HG02943 (cell line): ENCODE results near the gene RNU6-1.

Source experiments
- ATAC-seq: cut with Tn5 transposase; IDR thresholded peaks from one replicate; pipeline ENCODE4 v1.9.1; 2021; ENCODE audit warnings: mild to moderate bottlenecking, low read depth, moderate library complexity; ENCODE audit not compliant: unreplicated experiment

The RNU6-1 gene

DNA sequence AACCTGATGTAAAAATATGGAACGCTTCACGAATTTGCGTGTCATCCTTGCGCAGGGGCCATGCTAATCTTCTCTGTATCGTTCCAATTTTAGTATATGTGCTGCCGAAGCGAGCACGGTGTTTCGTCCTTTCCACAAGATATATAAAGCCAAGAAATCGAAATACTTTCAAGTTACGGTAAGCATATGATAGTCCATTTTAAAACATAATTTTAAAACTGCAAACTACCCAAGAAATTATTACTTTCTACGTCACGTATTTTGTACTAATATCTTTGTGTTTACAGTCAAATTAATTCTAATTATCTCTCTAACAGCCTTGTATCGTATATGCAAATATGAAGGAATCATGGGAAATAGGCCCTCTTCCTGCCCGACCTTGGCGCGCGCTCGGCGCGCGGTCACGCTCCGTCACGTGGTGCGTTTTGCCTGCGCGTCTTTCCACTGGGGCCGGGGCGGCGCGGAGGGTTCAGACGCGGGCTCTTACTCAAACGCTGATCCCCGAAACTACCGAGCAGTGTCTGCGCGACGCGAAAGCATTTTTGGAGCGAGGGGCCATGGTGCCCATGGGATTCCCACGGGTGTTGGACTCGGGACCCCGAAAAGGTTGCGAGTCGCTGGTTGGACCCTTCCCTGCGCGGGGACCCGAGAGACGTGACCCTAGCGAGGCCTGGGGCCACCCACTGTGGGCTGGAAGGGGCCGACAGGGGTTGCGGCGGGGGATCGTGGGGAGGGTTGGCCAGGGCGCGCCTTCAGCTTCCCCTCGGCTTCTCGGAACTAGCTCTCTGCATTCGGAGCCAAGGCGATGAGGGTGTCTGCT, at the start of gene RNU6-1:
Gene RNU6-1, minus strand, starts transcription at position 117 of the 820 bp plus-strand sequence.
- ATAC-seq: peak; percentile 83

DNA sequence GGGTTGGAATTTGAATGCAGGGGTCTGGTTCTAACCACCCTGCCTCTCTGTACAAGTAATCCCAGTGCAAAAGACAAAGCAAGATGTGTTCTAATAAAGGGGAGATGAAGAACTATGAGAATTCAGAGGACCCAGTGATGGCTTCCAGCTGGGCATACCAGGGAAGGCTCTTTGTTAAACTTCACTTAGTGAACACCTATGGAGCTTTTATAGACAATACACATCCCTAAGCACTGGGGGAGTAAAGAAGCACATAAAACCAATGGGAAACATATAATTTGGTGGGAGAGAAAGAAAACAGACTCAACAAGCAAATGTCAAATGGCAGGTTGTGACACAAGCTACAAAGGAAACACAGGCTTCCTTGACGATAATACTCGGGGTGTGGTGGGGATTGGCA, 47.9 kb upstream of the RNU6-1 start:
- no peak for ATAC-seq

DNA sequence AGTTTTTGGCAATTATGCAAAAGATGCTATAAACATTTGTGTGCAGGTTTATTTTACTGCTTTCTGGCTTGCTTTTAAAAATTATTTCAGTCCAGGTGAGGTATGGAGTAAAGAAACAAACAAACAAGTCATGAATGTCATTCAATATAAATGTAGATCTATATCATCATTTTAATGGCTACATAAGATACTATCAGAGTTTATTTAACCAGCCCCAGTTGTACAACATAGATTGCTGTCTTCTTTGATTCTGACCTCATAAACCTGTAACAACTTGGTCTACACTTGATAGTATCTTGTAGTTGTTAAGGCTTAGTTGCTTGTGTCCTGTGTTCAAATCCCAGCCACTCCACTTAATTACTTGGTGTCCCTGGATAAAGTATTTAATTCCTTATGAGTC, 46.0 kb upstream of the RNU6-1 start:
- no peak for ATAC-seq

DNA sequence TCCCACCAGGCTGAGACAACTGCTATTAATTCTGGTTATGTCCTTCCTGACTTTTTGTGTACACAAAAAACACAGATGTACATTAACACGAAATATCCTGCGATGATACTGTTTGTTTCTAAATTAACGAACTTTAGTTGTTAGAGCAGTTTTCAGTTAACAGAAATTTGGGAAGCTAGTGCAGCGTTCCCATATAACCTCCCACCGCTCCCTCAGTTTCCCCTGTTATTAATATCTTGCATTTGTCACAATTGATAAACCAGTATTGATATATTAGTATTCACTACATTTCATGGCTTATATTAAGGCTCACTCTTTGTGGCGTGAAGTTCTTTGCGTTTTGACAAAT, 45.3 kb upstream of the RNU6-1 start:
- no peak for ATAC-seq

DNA sequence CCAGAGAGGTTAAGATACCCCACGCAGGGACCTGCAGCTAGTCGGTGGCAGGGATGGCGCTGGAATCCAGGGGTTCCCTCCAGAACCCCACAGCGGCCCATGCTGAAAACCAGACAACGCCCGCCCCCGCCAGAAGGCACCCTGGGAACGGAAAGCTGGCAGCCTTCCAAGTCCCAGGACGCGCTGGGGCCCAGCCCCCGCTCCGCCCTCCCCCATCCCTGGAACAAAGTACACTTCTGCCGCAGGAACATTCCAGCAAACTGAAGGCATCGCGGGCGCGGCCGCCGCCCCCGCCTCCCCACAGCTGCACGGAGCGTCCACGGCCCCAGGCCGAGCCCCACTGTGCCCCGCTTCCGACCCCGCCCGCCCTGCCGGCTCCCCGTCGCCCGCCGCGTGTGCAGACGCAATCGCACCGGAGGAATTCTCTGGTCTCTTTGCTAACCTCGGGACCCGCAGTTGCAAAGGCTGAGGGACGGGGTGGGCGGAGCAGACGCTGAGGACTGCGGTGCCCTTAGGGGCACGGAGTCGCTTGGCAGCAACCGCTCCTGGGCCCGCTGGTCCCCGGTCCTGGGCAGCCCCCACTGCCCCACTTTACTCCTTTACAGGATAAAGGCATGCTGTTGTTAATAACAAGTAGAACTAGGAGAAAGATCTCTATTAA, 44.8 kb upstream of the RNU6-1 start:
- ATAC-seq: no peak

DNA sequence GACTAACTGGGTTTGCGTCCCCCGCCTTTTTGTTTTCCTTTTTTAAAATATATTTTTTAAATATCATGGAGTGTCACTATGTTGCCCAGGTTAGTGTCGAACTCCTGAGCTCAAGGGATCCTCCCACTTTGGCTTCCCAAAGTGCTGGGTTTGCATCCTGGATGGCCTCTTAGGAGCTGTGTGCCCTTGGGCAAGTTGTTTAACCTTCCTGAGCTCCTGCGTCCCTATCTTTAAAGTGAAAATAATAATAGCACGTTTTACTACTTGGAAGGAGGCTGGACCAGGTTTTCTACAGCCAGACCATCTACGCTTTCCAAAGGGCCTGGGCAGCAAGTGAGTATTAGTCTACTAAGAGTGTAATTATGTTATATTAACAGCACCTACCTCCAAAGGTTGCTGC, 44.2 kb upstream of the RNU6-1 start:
- no peak for ATAC-seq

DNA sequence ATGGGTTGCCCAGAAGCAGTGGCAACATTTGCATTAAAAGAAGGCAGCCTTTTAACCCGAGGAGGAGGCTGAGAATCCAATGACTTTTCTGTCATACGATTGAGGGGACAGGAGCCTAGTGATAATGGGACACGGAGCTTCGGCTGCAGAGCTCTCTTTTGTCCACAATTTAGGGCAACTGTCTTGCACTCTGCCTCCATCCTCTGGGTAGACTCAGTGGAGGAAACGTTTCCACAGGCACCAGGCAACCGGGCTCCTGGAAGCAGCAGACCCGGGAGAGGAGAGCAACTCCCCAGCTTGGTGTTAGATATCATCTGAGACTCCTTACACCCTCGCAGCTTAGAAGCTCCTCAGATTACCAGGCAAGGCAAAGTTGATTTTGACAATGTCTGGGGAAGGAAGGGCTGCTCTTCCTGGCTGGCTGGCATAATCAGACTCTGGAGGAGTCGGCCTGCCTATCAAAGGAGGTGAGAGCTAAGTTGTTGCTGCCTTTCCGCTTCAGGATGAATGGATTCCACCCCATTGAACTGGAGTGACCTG, 43.5 kb upstream of the RNU6-1 start:
- no peak for ATAC-seq

DNA sequence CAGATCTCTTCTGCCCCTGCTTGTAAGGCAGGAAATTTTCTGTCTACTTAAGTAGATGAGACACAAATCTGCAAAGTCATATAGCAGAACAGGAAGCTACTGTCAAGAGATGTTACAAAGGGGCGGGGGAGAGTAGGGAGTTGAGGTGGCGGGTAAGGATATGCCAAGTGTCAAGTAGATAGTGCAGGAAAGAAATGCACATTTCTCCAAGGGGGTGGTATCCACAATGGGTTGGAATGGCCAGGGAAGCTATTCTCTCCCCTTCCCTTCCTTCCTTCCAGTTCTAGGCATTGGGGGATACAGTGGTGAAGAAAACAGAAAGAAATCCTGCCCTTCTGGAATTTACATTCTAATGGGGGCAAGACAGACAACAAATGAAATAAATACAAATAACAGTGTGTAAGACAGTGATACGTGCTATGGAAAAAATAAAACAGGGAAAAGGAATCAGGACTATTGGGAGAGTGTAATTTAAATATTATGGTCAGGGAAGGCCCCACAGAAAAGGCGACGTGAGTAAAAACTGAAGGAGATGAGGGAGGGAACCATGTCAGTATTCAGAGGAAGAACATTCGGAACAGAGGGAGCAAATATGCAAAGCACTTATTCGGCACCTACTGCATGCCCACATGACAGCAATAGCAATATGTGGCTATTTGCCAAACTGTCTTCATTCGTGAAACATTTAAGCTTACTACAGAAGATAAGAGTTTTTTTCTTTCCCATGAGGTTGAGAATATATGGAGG, 42.8 kb upstream of the RNU6-1 start:
- no peak for ATAC-seq

DNA sequence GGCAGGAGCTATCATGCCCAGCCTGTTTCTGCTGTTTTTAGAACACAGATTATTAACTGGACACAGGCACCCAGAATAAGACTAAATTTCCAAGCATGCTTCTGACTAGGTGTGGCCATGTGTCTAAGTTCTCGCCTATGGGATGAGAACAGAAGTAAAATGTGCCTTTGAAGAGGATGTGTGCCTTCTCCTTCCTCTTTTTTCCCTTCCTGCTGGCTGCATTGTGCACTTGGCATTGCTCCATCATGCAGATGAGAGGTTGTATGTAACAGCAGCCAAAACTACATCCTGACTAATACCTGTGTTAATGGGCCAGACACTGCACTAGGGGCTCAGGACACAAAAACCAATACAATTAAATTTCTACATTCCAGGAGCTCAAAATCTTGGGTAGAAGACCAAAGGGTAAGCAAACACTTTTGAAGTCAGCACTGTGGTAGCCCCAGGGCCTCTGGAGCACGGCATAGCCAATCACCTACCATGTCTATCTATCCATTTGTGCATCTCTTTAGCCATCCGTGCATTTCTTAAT, 40.9 kb upstream of the RNU6-1 start:
- ATAC-seq: no peak

DNA sequence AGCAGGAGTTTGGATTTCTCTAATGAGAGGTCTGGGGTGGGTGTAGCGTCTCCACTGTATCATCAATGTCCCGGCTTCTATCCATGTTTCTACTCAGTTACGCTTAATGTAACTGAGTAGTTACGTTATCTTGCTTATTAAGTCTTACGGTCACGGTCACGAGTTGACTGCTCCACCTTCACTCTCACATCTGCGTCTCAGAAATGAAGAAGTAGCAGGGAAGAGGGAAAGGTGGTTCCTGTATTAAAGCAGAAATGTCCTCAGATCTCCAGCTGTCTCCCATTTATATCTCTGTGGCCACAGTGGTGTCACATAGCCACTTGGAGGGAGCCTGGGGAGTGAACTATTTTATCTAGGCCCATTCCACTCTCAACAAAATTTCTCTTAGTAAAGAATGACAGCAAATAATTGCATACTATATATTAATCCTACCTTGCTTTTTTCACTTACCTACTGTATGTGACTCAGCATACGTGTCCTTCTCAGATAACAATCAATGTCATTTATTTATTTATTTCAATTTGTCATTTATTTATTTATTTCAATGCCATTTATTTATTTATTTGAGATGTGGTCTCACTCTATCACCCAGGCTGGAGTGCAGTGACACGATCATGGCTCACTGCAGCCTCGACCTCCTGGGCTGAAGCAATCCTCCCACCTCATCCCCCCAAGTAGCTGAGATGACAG, 39.7 kb upstream of the RNU6-1 start:
- no peak for ATAC-seq

DNA sequence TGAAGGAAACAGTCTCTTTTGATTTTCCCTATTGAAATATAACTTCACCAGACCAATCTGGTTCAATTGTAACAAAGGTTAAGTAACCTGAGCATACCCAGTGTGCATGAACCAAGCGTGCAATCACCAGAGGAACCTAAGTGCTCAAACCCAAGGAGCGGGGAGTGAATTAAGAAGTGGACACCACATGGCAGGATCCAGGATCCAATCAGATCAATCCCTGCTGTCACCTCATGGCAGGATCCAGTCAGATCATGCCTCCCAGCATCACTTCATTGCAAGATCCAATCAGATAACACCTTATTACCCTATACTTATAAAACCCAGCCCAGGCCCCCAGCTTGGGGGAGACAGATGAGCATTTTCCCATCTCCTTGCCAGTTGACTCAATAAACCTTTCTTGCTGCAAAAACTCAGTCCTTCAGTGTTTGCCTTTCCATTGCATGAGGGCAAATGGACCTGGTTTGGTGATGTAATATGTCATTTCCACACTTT, 38.9 kb upstream of the RNU6-1 start:
- ATAC-seq: no peak

DNA sequence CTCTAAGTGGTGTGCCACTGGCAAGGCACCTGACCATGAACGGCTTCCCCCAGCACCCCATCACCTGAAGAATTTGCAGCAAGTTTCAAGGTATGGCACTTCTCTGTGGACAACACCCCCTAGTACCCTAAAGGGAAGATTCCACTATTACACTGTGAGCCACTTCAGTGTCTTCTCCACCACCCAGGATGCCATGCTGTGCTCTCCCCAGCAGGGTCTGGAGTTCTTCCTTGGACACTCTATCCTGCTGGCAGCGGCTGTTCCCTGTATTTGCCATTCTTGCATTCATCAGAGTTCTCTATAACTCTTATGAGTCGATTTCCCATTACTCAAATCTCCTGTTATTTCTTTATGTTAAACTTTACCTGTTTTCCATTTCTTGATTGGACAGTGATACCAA, 33.9 kb upstream of the RNU6-1 start:
- no peak for ATAC-seq

DNA sequence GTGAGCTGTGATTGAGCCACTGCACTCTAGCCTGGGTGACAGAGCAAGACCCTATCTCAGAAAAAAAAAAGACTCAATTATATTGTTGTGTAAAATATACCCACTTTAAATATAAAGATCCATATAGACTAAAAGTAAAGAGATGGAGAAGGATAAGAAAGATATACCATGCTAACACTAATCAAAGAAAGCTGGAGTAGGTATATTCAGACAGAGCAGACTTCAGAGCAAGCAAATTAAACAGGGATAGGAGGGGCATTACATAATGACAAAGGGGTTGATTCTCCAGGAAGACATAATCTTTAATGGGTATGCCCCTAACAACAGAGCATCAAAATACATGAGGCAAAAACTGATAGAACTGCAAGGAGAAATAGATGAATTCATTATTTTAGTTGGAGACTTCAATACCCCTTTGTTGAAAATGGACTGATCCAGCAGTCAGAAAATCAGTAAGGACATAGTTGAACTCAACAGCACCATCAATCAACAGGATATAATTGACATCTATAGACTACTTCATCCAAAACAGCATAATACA, 31.1 kb upstream of the RNU6-1 start:
- no peak for ATAC-seq

DNA sequence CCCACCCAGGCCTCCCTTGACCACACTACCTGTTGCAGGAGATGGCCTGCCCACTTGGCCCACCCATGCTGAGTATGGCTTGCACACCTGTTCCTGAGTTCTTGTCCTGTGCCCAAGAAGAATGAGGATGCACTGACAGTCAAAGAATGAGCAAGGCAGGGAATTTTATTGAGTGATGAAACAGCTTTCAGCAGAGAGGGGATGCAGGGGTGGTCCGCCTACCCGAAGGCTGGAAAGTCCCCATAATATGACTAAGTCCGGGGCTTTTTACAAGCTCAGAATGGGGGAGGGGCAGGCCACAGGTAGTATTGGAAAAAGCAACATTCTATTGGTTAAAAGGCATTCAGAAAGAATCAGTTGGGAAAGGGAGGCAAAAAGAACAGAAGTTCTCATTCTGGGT, 29.9 kb upstream of the RNU6-1 start:
- no peak for ATAC-seq

DNA sequence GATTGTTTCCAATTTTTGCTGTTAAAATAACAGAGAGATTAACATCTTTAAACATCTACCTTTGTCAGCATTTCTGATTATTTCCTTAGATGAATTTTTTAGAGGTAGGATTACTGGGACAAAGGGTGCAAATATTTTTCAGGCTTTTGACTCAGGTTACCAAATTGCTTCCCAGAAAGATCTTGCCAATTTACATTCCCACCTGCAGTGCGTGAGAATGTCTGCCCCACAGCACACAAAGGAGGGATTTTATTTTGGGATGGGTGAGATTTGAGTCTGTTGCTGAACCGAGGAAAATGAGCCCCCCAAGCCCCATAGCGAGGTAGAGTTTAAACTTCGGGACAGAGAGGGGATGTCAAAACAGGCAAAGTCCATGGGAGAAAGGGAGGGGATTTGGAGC, 25.9 kb upstream of the RNU6-1 start:
- ATAC-seq: no peak

DNA sequence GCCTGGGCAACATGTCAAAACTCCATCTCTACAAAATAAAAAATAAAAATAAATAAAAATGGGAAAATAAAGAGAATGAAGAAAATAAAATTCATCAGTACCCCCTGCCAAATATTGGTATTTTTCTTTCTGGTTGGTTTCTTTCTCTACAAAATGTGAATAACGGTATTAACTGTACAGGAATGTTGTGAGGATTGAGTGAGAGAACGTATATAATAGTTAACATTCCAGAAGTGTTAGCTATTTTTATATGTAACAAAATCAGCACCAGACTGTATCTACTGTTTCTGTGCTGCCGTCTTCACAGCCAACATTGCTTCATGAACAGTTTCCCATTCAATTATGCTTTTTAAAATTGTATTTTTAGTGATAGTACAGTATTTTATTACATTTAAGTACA, 25.5 kb upstream of the RNU6-1 start:
- no peak for ATAC-seq

DNA sequence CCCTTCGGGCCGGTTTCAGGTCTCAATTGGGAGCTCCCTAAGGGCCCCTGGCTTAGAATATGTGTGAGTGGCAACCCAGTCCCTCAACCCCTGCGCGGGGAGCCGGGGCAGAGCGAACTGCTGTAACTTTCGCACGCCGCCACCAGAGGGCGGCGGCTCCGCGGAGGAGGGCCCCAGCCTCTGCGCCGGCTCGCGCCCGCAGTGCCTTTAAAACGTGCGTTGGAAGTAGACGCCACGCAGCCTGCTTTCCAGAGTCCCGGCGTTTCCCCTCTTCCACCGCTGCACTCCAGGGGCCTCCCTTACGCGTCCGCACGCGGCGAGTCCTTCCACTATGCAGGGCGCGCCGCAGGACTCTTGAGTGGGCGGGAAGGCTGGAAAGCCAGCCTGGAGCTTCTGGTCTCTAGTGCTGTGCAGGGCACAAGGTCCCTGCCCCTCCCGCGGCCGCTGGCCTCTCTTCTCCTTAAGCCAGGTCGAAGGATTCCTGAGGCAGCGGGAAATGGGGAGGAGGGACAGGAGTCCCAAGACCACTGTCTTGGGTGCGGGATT, 23.7 kb upstream of the RNU6-1 start:
- ATAC-seq: no peak

DNA sequence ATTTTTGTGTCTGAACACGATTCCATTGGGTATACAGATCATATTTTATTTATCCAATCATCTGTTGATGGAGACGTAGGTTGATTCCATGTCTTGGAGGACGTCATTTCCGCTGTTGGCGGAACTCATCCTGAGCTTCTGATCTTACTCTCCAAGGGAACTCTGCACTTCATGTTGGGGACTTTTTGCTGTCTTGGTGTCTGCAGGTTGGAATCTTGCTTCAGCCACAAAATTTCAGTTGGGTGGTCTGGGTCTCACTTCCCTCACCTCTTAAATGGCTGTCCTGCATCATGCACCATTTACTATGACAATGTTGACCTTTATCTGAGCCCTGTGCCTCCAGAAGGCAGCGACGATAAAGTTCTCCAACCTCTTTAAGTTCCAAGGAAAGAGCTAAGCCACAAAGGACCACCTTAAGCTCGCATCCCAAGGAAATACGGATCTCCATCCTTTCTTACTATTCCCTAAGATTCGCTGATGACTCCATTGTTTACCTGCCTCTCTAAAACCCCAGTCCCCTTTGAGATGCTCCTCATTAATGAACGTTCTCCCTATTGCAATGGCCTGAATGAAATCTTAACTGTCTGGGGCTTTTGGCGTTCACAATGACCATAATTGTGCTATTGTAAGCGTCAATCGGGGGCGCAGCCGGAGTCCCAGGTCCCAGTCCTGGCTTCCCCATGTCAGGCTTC, 23.1 kb upstream of the RNU6-1 start:
- ATAC-seq: no peak

DNA sequence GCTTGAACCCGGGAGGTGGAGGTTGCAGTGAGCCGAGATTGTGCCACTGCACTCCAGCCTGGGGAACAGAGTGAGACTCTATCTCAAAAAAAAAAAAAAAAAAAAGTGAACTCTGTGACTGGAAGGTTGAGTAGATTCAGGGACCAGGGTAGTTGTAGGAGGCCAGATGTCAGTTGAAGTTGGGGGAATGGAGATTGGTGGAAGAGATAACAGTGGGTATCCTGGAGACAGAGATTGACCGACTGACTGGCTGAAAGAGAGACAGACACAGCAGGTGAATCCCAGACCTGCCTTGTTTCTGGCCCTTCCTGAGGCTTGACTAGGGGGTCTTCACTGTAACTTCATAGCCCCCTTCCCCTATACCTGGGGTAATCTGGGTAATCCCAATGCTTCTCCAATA, 22.1 kb upstream of the RNU6-1 start:
- no peak for ATAC-seq
